Esophagus muscularis mucosa (tissue), 4 donors: Measurements from ENCODE around the gene CLRN3. TPM values are rescaled to one million over a fixed set of nuclear protein-coding genes. Genes with fewer than 3 reads are reported as not detected.

Experiments used
- DNase-seq: peaks from one replicate; pipeline ENCODE4 v3.0.0-alpha.2; 2017; ENCODE audit errors: extremely low spot score
- H3K27ac ChIP-seq, 4 donors: fragments of 200-600 bp; sonication (generic); replicated peaks in 1 of 4; 1 replicate in 3 of 4; 2 replicates in 1 of 4; pipeline ENCODE4 v1.5.1; 2016 to 2019; ENCODE audit warnings: mild to moderate bottlenecking in 1 of 4
- H3K27me3 ChIP-seq, 4 donors: fragments of 200-600 bp; sonication (generic); one replicate each; pipeline versions ENCODE4 v1.5.1 to v1.6.0; 2016 to 2019
- H3K36me3 ChIP-seq, 4 donors: fragments of 200-600 bp; sonication (generic); one replicate each; pipeline ENCODE4 v1.5.1; 2016 to 2019
- H3K4me1 ChIP-seq, 4 donors: fragments of 200-600 bp; sonication (generic); one replicate each; pipeline ENCODE4 v1.5.1; 2016 to 2019
- H3K4me3 ChIP-seq, 4 donors: fragments of 200-600 bp; sonication (generic); 1 replicate in 2 of 4; 2 replicates in 2 of 4; pipeline ENCODE4 v1.5.1; 2016 to 2019; ENCODE audit warnings: mild to moderate bottlenecking in 4 of 4, moderate library complexity in 1 of 4
- H3K9me3 ChIP-seq, 4 donors: fragments of 200-600 bp; sonication (generic); 1 replicate in 3 of 4; 2 replicates in 1 of 4; pipeline ENCODE4 v1.5.1; 2016 to 2019
- EP300 ChIP-seq: sonication (generic); formaldehyde crosslinking; IDR thresholded peaks from one replicate; pipeline ENCODE4 v1.6.1; 2017; ENCODE audit warnings: antibody characterized with exemption
- POLR2A ChIP-seq: fragments of 450-650 bp; IDR thresholded peaks from one replicate; pipeline ENCODE4 v1.6.1; 2017; ENCODE audit warnings: antibody characterized with exemption, moderate library complexity, mild to moderate bottlenecking, low read depth
- POLR2AphosphoS5 ChIP-seq, 2 donors: sonication (generic); formaldehyde crosslinking; IDR thresholded peaks; one replicate each; pipeline ENCODE4 v1.6.1; 2017; ENCODE audit warnings: antibody characterized with exemption in 2 of 2
- WGBS: methylation state at CpG from one replicate; pipeline ENCODE4 v1.1.5; 2018; 5-methylcytosine and 5-hydroxymethylcytosine counted together
- intact Hi-C: fragments of 100-400 bp; cut with DNase I; formaldehyde crosslinking; loops from one replicate; pipeline ENCODE4 v1.15.1; 2023
- total RNA-seq, 4 donors: library from RNA; depleted of rRNA; stranded (reverse); fragments of >200 nt; gene quantifications; one replicate each; pipeline versions ENCODE4 v1.1.0 to v1.2.1, GENCODE V29; 2016
- TF ChIP-seq, protein P1 (sequence below), 3 experiments: fragments of 200-600 bp in 2 of 3; fragments of 450-650 bp in 1 of 3; sonication (generic) in 2 of 3; IDR thresholded peaks; one replicate each; pipeline ENCODE4 v1.5.1; 2017 to 2019; ENCODE audit warnings: antibody characterized with exemption in 3 of 3, mild to moderate bottlenecking in 2 of 3, moderate library complexity in 1 of 3

CLRN3 gene
- total RNA-seq, 4 donors from 2014 or later = not detected

DNA sequence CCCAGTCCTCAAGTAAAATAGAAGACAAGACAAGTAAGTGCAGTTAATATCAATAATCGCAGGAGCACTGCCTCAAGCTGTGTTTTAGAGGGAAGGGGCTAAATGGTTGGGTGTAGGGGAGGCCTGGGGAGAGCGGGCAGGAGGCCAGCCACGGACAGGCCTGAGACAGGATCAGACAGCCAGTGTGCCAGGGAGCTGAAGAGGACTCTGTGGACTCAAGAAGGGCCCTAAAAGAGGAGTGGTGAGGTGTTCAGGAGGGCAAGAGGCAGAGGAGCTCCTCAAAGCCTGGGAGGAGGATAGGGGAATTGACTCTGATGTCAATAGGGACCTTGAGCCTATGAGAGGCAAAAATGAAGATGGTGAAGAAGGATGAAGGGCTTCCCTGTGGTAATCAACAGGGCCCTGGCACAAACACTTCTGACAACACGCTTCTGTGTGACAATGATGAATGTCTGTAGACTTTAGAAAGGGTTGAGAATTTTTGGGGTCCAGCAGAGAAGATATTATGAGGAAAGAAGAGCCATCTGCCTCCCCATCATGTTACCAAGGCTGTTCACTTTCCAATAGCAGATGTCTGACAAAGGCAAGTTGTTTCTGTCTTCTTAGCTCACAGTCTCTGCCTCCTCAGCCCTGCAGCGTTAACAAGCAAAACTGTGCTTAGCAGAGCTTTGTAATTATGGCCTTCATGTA, 11.7 kb upstream of the CLRN3 start:
- Histone ChIP-seq H3K36me3 (no peaks in the 10 kb centered on the region), H3K9me3 (no peaks in the 10 kb centered on the region), H3K27me3 (peaks cover 0 to 51% (median 0%) of the 10 kb centered on the region in 4 donors), H3K27ac (no peak overlapping the region), H3K4me3 (no peak overlapping the region), H3K4me1 (peaks cover 14 to 27% (median 25%) of the 10 kb centered on the region in 4 donors)
- DNase-seq = peak; percentile 91
- TF ChIP-seq, protein P1, sequence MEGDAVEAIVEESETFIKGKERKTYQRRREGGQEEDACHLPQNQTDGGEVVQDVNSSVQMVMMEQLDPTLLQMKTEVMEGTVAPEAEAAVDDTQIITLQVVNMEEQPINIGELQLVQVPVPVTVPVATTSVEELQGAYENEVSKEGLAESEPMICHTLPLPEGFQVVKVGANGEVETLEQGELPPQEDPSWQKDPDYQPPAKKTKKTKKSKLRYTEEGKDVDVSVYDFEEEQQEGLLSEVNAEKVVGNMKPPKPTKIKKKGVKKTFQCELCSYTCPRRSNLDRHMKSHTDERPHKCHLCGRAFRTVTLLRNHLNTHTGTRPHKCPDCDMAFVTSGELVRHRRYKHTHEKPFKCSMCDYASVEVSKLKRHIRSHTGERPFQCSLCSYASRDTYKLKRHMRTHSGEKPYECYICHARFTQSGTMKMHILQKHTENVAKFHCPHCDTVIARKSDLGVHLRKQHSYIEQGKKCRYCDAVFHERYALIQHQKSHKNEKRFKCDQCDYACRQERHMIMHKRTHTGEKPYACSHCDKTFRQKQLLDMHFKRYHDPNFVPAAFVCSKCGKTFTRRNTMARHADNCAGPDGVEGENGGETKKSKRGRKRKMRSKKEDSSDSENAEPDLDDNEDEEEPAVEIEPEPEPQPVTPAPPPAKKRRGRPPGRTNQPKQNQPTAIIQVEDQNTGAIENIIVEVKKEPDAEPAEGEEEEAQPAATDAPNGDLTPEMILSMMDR (IDR thresholded peaks at IDR 0.05) = no peak
- TF ChIP-seq POLR2AphosphoS5 (IDR thresholded peaks at IDR 0.05) (no peak), POLR2A (no peak), EP300 (no peak)
- 85% methylated on average over 5 of the region's 5 CpGs for WGBS
- intact Hi-C loops = loop anchor here (10.0 kb wide), 1 partner anchor 170 kb away; no protein-coding TSS in a partner anchor

DNA sequence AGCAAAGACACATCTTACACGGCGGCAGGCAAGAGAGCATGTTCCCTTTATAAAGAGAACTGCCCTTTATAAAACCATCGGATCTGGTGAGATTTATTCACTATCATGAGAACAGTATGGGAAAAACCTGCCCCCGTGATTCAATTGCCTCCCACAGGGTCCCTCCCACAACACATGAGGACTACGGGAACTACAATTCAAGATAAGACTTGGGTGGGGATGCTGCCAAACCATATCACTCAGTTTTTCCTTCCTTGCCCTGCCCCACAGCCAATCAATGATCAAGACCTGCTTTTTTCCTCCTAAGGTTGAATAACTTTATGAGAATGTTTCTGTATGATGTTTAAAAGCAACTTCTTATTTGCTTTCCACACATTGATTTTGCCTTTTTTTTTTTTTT, 11.0 kb upstream of the CLRN3 start:
- WGBS = 85% methylated on average over 5 of the region's 5 CpGs
- H3K9me3 ChIP-seq = no peaks in the 10 kb centered on the region

DNA sequence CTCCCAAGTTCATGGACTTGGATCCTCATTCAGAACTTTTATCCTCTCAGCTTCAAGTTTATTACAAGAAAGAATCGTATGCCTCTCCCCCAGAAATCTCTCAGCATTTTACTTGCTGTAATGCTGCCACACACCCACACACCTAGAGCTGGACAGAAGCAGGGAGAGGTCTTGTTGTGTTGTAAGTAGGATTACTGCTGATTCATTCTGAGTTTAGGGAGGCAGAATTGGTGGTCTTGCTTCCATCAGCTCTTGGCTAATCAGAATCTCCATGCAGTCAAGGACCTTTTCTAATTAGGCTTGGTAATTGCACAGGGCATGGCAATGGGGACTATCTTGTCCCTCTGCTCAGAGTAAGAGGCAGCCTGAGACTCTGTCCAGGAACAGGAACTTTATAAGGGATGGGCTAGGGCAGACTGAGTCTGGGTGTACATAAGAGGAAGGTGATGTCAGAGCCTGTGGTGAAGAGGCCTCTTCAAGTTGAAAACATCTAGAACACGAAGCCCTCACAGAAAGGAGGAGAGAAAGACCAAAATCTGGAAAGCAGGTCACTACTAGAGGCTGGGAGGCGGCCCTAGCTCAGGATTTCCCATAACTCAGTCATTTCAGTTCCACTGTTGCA, 7.1 kb upstream of the CLRN3 start:
- 64% methylated on average over 3 of the region's 3 CpGs for WGBS
- Histone ChIP-seq H3K9me3 (peaks cover 0 to 3% (median 0%) of the 10 kb centered on the region in 4 donors), H3K4me3 (no peak overlapping the region), H3K27me3 (peaks cover 0 to 11% (median 0%) of the 10 kb centered on the region in 4 donors), H3K36me3 (no peaks in the 10 kb centered on the region), H3K27ac (no peak overlapping the region), H3K4me1 (no peaks in the 10 kb centered on the region)
- intact Hi-C loops = loop anchor here (10.0 kb wide), 1 partner anchor 175 kb away; no protein-coding TSS in a partner anchor
- no peak for TF ChIP-seq POLR2A
- TF ChIP-seq, protein P1 (IDR thresholded peaks at IDR 0.05) = no peak
- TF ChIP-seq EP300 = no peak
- no peak for TF ChIP-seq POLR2AphosphoS5 (IDR thresholded peaks at IDR 0.05)
- no peak for DNase-seq

More for the DNA sequence above, 11.0 kb upstream of the CLRN3 start:
- Histone ChIP-seq H3K4me3 (no peak overlapping the region), H3K27ac (no peak overlapping the region), H3K27me3 (peaks cover 0 to 46% (median 0%) of the 10 kb centered on the region in 4 donors), H3K36me3 (no peaks in the 10 kb centered on the region), H3K4me1 (peaks cover 7 to 23% (median 21%) of the 10 kb centered on the region in 4 donors)
- peak; percentile 57 for DNase-seq
- no peak for TF ChIP-seq POLR2A
- intact Hi-C loops = loop anchor here (10.0 kb wide), 1 partner anchor 171 kb away; no protein-coding TSS in a partner anchor

DNA sequence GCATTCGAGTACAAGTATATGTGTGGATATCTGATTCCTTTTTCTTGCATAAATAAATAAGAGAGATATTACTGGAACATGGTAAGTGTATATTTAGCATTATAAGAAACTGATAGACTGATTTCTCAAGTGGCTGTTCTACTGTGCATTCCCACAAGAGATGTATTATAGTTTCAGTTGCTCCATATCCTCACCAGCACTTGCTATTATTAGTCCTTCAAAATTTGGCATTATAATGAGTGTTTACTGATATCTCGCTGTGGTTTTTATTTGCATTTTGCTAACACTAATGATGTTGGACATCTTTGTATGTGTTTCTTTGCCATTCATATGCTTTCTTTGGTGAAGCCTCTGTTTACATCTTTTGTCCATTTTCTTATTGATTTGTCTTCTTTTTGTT, 4.4 kb upstream of the CLRN3 start:
- H3K27me3 ChIP-seq = peaks cover 0 to 3% (median 0%) of the 10 kb centered on the region in 4 donors
- 83% methylated on average over 2 of the region's 2 CpGs for WGBS
- H3K27ac ChIP-seq = no peak overlapping the region
- H3K36me3 ChIP-seq = no peaks in the 10 kb centered on the region
- intact Hi-C loops = no loop called here
- no peak overlapping the region for H3K4me3 ChIP-seq
- H3K4me1 ChIP-seq = no peaks in the 10 kb centered on the region
- no peak for DNase-seq
- peaks cover 0 to 3% (median 0%) of the 10 kb centered on the region in 4 donors for H3K9me3 ChIP-seq
- no peak for TF ChIP-seq EP300
- no peak for TF ChIP-seq POLR2AphosphoS5 (IDR thresholded peaks at IDR 0.05)
- TF ChIP-seq POLR2A = no peak
- TF ChIP-seq, protein P1 (IDR thresholded peaks at IDR 0.05) = no peak

DNA sequence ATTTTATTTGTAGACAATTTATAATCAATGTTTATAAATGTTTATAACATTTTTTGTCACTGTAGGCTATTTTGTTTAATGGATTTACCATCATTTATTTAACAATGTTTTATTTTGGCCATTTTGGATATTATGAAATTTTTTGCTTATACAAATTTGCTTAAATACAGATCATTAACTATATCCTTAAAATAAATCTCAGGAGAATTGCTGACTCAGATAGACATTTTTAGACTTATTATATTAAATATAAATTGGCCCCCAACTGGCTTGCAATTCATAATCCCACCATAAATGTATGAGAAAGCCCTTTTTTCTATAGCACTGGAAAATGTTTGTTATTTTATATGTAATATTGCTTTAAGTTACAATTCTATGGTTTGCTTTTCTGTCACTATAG, 3.8 kb upstream of the CLRN3 start:
- Histone ChIP-seq H3K4me3 (no peak overlapping the region), H3K4me1 (no peaks in the 10 kb centered on the region), H3K36me3 (no peaks in the 10 kb centered on the region), H3K27me3 (peaks cover 0 to 3% (median 0%) of the 10 kb centered on the region in 4 donors), H3K9me3 (peaks cover 0 to 3% (median 0%) of the 10 kb centered on the region in 4 donors), H3K27ac (no peak overlapping the region)
- TF ChIP-seq EP300 (no peak), POLR2AphosphoS5 (IDR thresholded peaks at IDR 0.05) (no peak), POLR2A (no peak)
- intact Hi-C loops = no loop called here
- no peak for DNase-seq
